ENCODE results near the gene OPN3. TPM values are rescaled to one million over a fixed set of nuclear protein-coding genes. Genes with fewer than 3 reads are reported as not detected.

OPN3 gene
- polyA plus RNA-seq, 1 donor (not counting 4 experiments of a cell fraction or from before 2014, with no cell fraction given): 48.4 TPM

- H3K36me3 ChIP-seq (ENCODE audit: control insufficient read depth in 2 of 2, extremely low read depth in 1 of 2, insufficient read depth in 2 of 2, low read length in 2 of 2): no peaks in the 10 kb centered on the region
- no peak for FAIRE-seq
- TF ChIP-seq CTCF (optimal IDR thresholded peaks at IDR 0.05 in 1 of 3, IDR thresholded peaks at IDR 0.05 in 1 of 3, conservative IDR thresholded peaks at IDR 0.05 in 1 of 3; ENCODE audit: extremely low read depth in 1 of 3, insufficient read depth in 2 of 3, low read length in 3 of 3): no peak
- H3K9me1 ChIP-seq (ENCODE audit: control insufficient read depth, extremely low read depth, insufficient read depth, low read length): no peaks in the 10 kb centered on the region
- H3K4me2 ChIP-seq (ENCODE audit: control insufficient read depth, extremely low read depth, insufficient read depth, low read depth, low read length): no peak overlapping the region
- H3K9me3 ChIP-seq (ENCODE audit: control insufficient read depth, low read depth, low read length): no peaks in the 10 kb centered on the region
- H2AFZ ChIP-seq (ENCODE audit: control insufficient read depth, low read length): no peak overlapping the region
- no peaks in the 10 kb centered on the region for H3K79me2 ChIP-seq (ENCODE audit: control insufficient read depth, insufficient read depth, low read length)
- H3K9ac ChIP-seq (ENCODE audit: control insufficient read depth, extremely low read depth, insufficient read depth, low read length): no peak overlapping the region
- H3K4me3 ChIP-seq (ENCODE audit: control insufficient read depth in 2 of 3, extremely low read depth in 1 of 3, insufficient read depth in 2 of 3, low read depth in 1 of 3, low read length in 3 of 3): no peak overlapping the region
- dilution Hi-C loops (cut with MboI; ENCODE audit: extremely low pct_ligation_motif_present, low sequenced_read_pairs): no loop called here
- no peak for DNase-seq (ENCODE audit: low read depth, low spot score)
- H4K20me1 ChIP-seq (ENCODE audit: control insufficient read depth, extremely low read depth, insufficient read depth, low read length): no peaks in the 10 kb centered on the region
- no peaks in the 10 kb centered on the region for H3K27me3 ChIP-seq (ENCODE audit: control insufficient read depth, extremely low read depth, insufficient read depth, low read length)
- no peaks in the 10 kb centered on the region for H3K4me1 ChIP-seq (ENCODE audit: control insufficient read depth, extremely low read depth, insufficient read depth, low read length)
- no peak overlapping the region for H3K27ac ChIP-seq (ENCODE audit: control insufficient read depth, insufficient read depth, low read length)
These were observed 84.6 kb downstream of the OPN3 start for GRCh38 chr1:241555526-241555925.

- Histone ChIP-seq H3K4me2 (ENCODE audit: control insufficient read depth, extremely low read depth, insufficient read depth, low read depth, low read length) (no peak overlapping the region), H3K36me3 (ENCODE audit: control insufficient read depth in 2 of 2, extremely low read depth in 1 of 2, insufficient read depth in 2 of 2, low read length in 2 of 2) (no peaks in the 10 kb centered on the region), H3K27me3 (ENCODE audit: control insufficient read depth, extremely low read depth, insufficient read depth, low read length) (no peaks in the 10 kb centered on the region), H3K27ac (ENCODE audit: control insufficient read depth, insufficient read depth, low read length) (no peak overlapping the region), H3K9me1 (ENCODE audit: control insufficient read depth, extremely low read depth, insufficient read depth, low read length) (no peaks in the 10 kb centered on the region), H3K9ac (ENCODE audit: control insufficient read depth, extremely low read depth, insufficient read depth, low read length) (no peak overlapping the region), H3K79me2 (ENCODE audit: control insufficient read depth, insufficient read depth, low read length) (no peaks in the 10 kb centered on the region), H3K4me1 (ENCODE audit: control insufficient read depth, extremely low read depth, insufficient read depth, low read length) (no peaks in the 10 kb centered on the region), H3K9me3 (ENCODE audit: control insufficient read depth, low read depth, low read length) (no peaks in the 10 kb centered on the region), H4K20me1 (ENCODE audit: control insufficient read depth, extremely low read depth, insufficient read depth, low read length) (no peaks in the 10 kb centered on the region), H2AFZ (ENCODE audit: control insufficient read depth, low read length) (no peak overlapping the region), H3K4me3 (ENCODE audit: control insufficient read depth in 2 of 3, extremely low read depth in 1 of 3, insufficient read depth in 2 of 3, low read depth in 1 of 3, low read length in 3 of 3) (no peak overlapping the region)
- dilution Hi-C loops (cut with MboI; ENCODE audit: extremely low pct_ligation_motif_present, low sequenced_read_pairs): no loop called here
- DNase-seq (ENCODE audit: low read depth, low spot score): no peak
- no peak for FAIRE-seq
- TF ChIP-seq EZH2 (IDR thresholded peaks at IDR 0.05; ENCODE audit: low read length) (no peak), CTCF (optimal IDR thresholded peaks at IDR 0.05 in 1 of 3, IDR thresholded peaks at IDR 0.05 in 1 of 3, conservative IDR thresholded peaks at IDR 0.05 in 1 of 3; ENCODE audit: extremely low read depth in 1 of 3, insufficient read depth in 2 of 3, low read length in 3 of 3) (no peak)
These were observed 86.1 kb downstream of the OPN3 start for GRCh38 chr1:241553886-241554592.

Data from keratinocyte (primary cell).